Stimulated activated CD4-positive, alpha-beta T cell treated with anti-CD3 and anti-CD28 coated beads, Interleukin-15, amount 100 ng/mL, for 24 hours (primary cell): ENCODE measurements around the gene RRP8.

ENCODE experiments used
- DNase-seq: peaks from one replicate; pipeline ENCODE4 v3.0.0-alpha.2; 2020

Gene RRP8

GRCh38 chr11:6565988-6566703 lies 37.3 kb downstream of the RRP8 start:
- no peak for DNase-seq

- DNase-seq, result no peak
Measured at GRCh38 chr11:6565325-6565724, 38.1 kb downstream of the RRP8 start.

- no peak for DNase-seq
Measured at GRCh38 chr11:6563667-6564066, 39.7 kb downstream of the RRP8 start.

- no peak for DNase-seq
Measured at GRCh38 chr11:6563121-6563619, 40.2 kb downstream of the RRP8 start.

GRCh38 chr11:6561288-6561687 lies 42.1 kb downstream of the RRP8 start:
- DNase-seq, result no peak

GRCh38 chr11:6559369-6559768 lies 44.0 kb downstream of the RRP8 start:
- no peak for DNase-seq

- DNase-seq, result no peak
Measured at GRCh38 chr11:6557761-6558674, 45.4 kb downstream of the RRP8 start.

GRCh38 chr11:6557063-6557462 lies 46.4 kb downstream of the RRP8 start:
- no peak for DNase-seq

- DNase-seq, result no peak
Measured at GRCh38 chr11:6556139-6556949, 47.1 kb downstream of the RRP8 start.

- no peak for DNase-seq
Measured at GRCh38 chr11:6554828-6555706, 48.3 kb downstream of the RRP8 start.

GRCh38 chr11:6553634-6554033 lies 49.8 kb downstream of the RRP8 start:
- DNase-seq, result no peak

- DNase-seq, result no peak
Measured at GRCh38 chr11:6548641-6549040, 54.8 kb downstream of the RRP8 start.

- no peak for DNase-seq
Measured at GRCh38 chr11:6548121-6548520, 55.3 kb downstream of the RRP8 start.

- DNase-seq, result no peak
Measured at GRCh38 chr11:6547177-6547576, 56.2 kb downstream of the RRP8 start.

GRCh38 chr11:6546735-6547134 lies 56.7 kb downstream of the RRP8 start:
- no peak for DNase-seq

- no peak for DNase-seq
Measured at GRCh38 chr11:6545917-6546605, 57.4 kb downstream of the RRP8 start.
